ENCODE measurements around the gene KCNJ18. TPM values are rescaled to one million over a fixed set of nuclear protein-coding genes. Genes with fewer than 3 reads are reported as not detected.
A peak's percentile ranks its signal among the peaks of the same experiment; 100 is the strongest.

The KCNJ18 gene
- total and polyA plus RNA-seq, 9 of the 15 experiments (the other 6 are each of a cell fraction or from before 2014, with no cell fraction given), result not detected

- Histone ChIP-seq H3K79me2 (ENCODE audit: control insufficient read depth, insufficient read depth, low read length) (no peaks in the 10 kb centered on the region), H4K20me1 (replicated peaks; ENCODE audit: control insufficient read depth, insufficient read depth, low read length) (no peaks in the 10 kb centered on the region), H3K9ac (ENCODE audit: insufficient read depth in 1 of 2, low read depth in 2 of 2, low read length in 2 of 2) (peak overlapping the region in 1 of 2 experiments; percentile 68; a peak in 2 of 4 replicates), H3K9me1 (ENCODE audit: control insufficient read depth, insufficient read depth, low read length) (no peaks in the 10 kb centered on the region), H2AFZ (ENCODE audit: low read depth, low read length) (peak overlapping the region; percentile 80), H3K27ac (ENCODE audit: extremely low read depth, low read depth, low read length) (no peak overlapping the region), H3K4me3 (peak overlapping the region; percentile 31), H3K4me2 (ENCODE audit: insufficient read depth, low read length) (peak overlapping the region; percentile 70), H3K4me1 (replicated peaks in 1 of 2; ENCODE audit: control insufficient read depth in 2 of 2, insufficient read depth in 2 of 2, low read length in 2 of 2) (peaks cover 3 to 37% of the 10 kb centered on the region in 2 experiments; a peak in 4 of 5 replicates), H3K27me3 (ENCODE audit: control insufficient read depth in 2 of 2, insufficient read depth in 2 of 2, low read length in 2 of 2) (peaks cover 0 to 33% of the 10 kb centered on the region in 2 experiments; a peak in 2 of 5 replicates), H3K36me3 (ENCODE audit: control insufficient read depth, insufficient read depth, low read length) (no peaks in the 10 kb centered on the region), H3K9me3 (replicated peaks; ENCODE audit: control insufficient read depth, insufficient read depth, low read depth, low read length) (no peaks in the 10 kb centered on the region)
- FAIRE-seq (no peak), ATAC-seq (peak; percentile 79), DNase-seq (ENCODE audit: extremely low read depth in 1 of 4, low spot score in 3 of 4) (peak; percentile 72 to 79 (median 75))
- in situ Hi-C loops (cut with MboI), result loop anchor here (10.0 kb wide), 2 partner anchors 626 to 706 kb away; no protein-coding TSS in a partner anchor
- POLR2A ChIA-PET, result no interaction called here
- no TSS peak for BruUV-seq (replicated peaks)
- WGBS (ENCODE audit: insufficient coverage, low coverage, missing lambda C conversion rate), result 16% methylated on average over 26 of the region's 42 CpGs
- CTCF ChIA-PET (ENCODE audit: low intra/inter-chr PET ratio), result no interaction called here
- intact Hi-C loops (cut with micrococcal nuclease), result no loop called here
- TF ChIP-seq RFX1 (IDR thresholded peaks at IDR 0.05), result peak; percentile 55
- peak; percentile 42; the same call in 1 of the 2 replicates for TF ChIP-seq MGA (IDR thresholded peaks at IDR 0.05)
- TF ChIP-seq ZBTB2 (IDR thresholded peaks at IDR 0.05), result peak; percentile 83
- TF ChIP-seq NRF1 (conservative IDR thresholded peaks at IDR 0.05 in 1 of 2, IDR thresholded peaks at IDR 0.05 in 1 of 2), result peak; percentile 95
- 0 out of 2 replicates have a peak, but pooled peaks have one; percentile 14 for TF ChIP-seq EGR1 (conservative IDR thresholded peaks at IDR 0.05)
- TF ChIP-seq CHD2 (IDR thresholded peaks at IDR 0.05; ENCODE audit: low read depth, low read length), result no peak
- no peak for TF ChIP-seq ESRRB (CRISPR knock-in tag; IDR thresholded peaks at IDR 0.05; ENCODE audit: borderline replicate concordance)
Observed at GRCh38 chr17:21678393-21679081, 13.8 kb upstream of the KCNJ18 start.

Measured in K562 (cell line).